Measurements from ENCODE around the gene DPF3.

The DPF3 gene

GRCh38 chr14:72683787-72684186, 210.1 kb downstream of the DPF3 start:
- TF ChIP-seq CTCF (IDR thresholded peaks at IDR 0.05; ENCODE audit: low read depth, low read length, missing control alignments) = no peak
- DNase-seq (ENCODE audit: low read depth) = no peak
- H3K4me3 ChIP-seq (ENCODE audit: low read depth, low read length) = no peak overlapping the region

- DNase-seq (ENCODE audit: low read depth) = no peak
- TF ChIP-seq CTCF (IDR thresholded peaks at IDR 0.05; ENCODE audit: low read depth, low read length, missing control alignments) = no peak
- H3K4me3 ChIP-seq (ENCODE audit: low read depth, low read length) = no peak overlapping the region
These were observed 211.7 kb downstream of the DPF3 start for GRCh38 chr14:72682188-72682587.

- no peak for DNase-seq (ENCODE audit: low read depth)
- no peak overlapping the region for H3K4me3 ChIP-seq (ENCODE audit: low read depth, low read length)
- TF ChIP-seq CTCF (IDR thresholded peaks at IDR 0.05; ENCODE audit: low read depth, low read length, missing control alignments) = no peak
These were observed 212.9 kb downstream of the DPF3 start for GRCh38 chr14:72680853-72681640.

GRCh38 chr14:72679536-72680151, 214.3 kb downstream of the DPF3 start:
- TF ChIP-seq CTCF (IDR thresholded peaks at IDR 0.05; ENCODE audit: low read depth, low read length, missing control alignments) = no peak
- DNase-seq (ENCODE audit: low read depth) = no peak
- no peak overlapping the region for H3K4me3 ChIP-seq (ENCODE audit: low read depth, low read length)

GRCh38 chr14:72679141-72679535, 214.8 kb downstream of the DPF3 start:
- no peak overlapping the region for H3K4me3 ChIP-seq (ENCODE audit: low read depth, low read length)
- DNase-seq (ENCODE audit: low read depth) = no peak
- no peak for TF ChIP-seq CTCF (IDR thresholded peaks at IDR 0.05; ENCODE audit: low read depth, low read length, missing control alignments)

- TF ChIP-seq CTCF (IDR thresholded peaks at IDR 0.05; ENCODE audit: low read depth, low read length, missing control alignments) = no peak
- H3K4me3 ChIP-seq (ENCODE audit: low read depth, low read length) = no peak overlapping the region
- no peak for DNase-seq (ENCODE audit: low read depth)
These were observed 215.5 kb downstream of the DPF3 start for GRCh38 chr14:72678356-72678755.

- no peak overlapping the region for H3K4me3 ChIP-seq (ENCODE audit: low read depth, low read length)
- no peak for TF ChIP-seq CTCF (IDR thresholded peaks at IDR 0.05; ENCODE audit: low read depth, low read length, missing control alignments)
- DNase-seq (ENCODE audit: low read depth) = no peak
These were observed 216.2 kb downstream of the DPF3 start for GRCh38 chr14:72677664-72678063.

All from GM12864 (cell line).